Hepatocyte (in vitro differentiated cells): ENCODE data around the gene TUBA3E.
"Not testable (repeated sequence)": the region's sequence is repeated elsewhere in the genome, so short reads cannot be mapped to it uniquely, and the experiment has no call there.

Source experiments
- CTCF ChIP-seq: fragments of 200-600 bp; sonication (generic); IDR thresholded peaks from 2 replicates; pipeline ENCODE4 v1.5.1; 2016; ENCODE audit warnings: antibody characterized with exemption, mild to moderate bottlenecking; ENCODE audit not compliant: poor library complexity
- EZH2 ChIP-seq: fragments of 200-600 bp; sonication (generic); IDR thresholded peaks from 2 replicates; pipeline ENCODE4 v1.6.1; 2016; ENCODE audit warnings: antibody characterized with exemption, mild to moderate bottlenecking, borderline replicate concordance
- EZH2phosphoT487 ChIP-seq: fragments of 200-600 bp; sonication (generic); IDR thresholded peaks from one replicate; pipeline ENCODE4 v1.6.1; 2018; ENCODE audit warnings: antibody characterized with exemption, mild to moderate bottlenecking, low read depth, moderate library complexity; ENCODE audit not compliant: unreplicated experiment, severe bottlenecking

- not testable (repeated sequence) for TF ChIP-seq CTCF, EZH2, EZH2phosphoT487
Observed at GRCh38 chr2:130230907-130231306, 32.7 kb upstream of the TUBA3E start.
